HUES64 (cell line): Measurements from ENCODE around the gene TENM4.
"Not testable (repeated sequence)": the region's sequence is repeated elsewhere in the genome, so short reads cannot be mapped to it uniquely, and the experiment has no call there.

Source experiments
- H3K27ac ChIP-seq: 2 replicates; pipeline ENCODE4 v1.7.0; 2013; ENCODE audit warnings: low read depth, low read length, inconsistent platforms
- H3K27me3 ChIP-seq: 2 replicates; pipeline ENCODE4 v1.6.1; 2013; ENCODE audit warnings: mild to moderate bottlenecking, low read length; ENCODE audit not compliant: insufficient read depth
- H3K36me3 ChIP-seq: 2 replicates; pipeline ENCODE4 v1.6.1; 2013; ENCODE audit warnings: mild to moderate bottlenecking, low read length; ENCODE audit not compliant: insufficient read depth
- H3K4me1 ChIP-seq: 2 replicates; pipeline ENCODE4 v1.6.1; 2013; ENCODE audit warnings: mild to moderate bottlenecking, low read length, moderate library complexity; ENCODE audit not compliant: insufficient read depth
- H3K4me3 ChIP-seq: 2 replicates; pipeline ENCODE4 v1.5.1; 2013; ENCODE audit warnings: mild to moderate bottlenecking, low read length, moderate library complexity
- H3K9ac ChIP-seq: 2 replicates; pipeline ENCODE4 v1.6.1; 2013; ENCODE audit warnings: mild to moderate bottlenecking, low read depth, low read length
- H3K9me3 ChIP-seq: 2 replicates; pipeline ENCODE4 v1.6.1; 2013; ENCODE audit warnings: low read depth, low read length; ENCODE audit not compliant: insufficient read depth
- WGBS: fragments of 150-250, 120-280 bp; methylation state at CpG from one replicate; pipeline ENCODE4 v1.1.7; 2013; ENCODE audit warnings: missing lambda C conversion rate; 5-methylcytosine and 5-hydroxymethylcytosine counted together

The TENM4 gene

DNA sequence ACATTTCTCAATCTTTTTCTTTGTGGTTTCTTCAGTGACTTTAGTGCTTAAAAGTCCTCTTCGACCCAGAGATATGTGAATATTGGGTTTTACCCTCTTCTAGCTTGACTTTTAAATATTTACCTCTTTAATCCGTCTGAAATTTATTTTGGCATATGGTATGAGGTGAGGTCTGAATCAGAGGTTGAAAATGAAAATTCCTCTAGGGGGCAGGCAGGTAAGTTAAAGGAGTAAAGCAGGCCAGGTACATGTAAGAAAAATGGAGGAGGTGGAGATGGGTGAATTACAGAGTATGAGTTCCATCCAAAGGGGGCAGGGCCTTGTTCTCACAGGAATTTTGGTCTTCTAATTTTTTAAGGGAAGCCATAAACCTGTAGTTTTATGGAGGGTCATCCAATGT is 602.4 kb downstream of the TENM4 start:
- no peaks in the 10 kb centered on the region for H3K9me3 ChIP-seq
- H3K27me3 ChIP-seq, result no peaks in the 10 kb centered on the region
- H3K4me1 ChIP-seq, result no peaks in the 10 kb centered on the region
- H3K36me3 ChIP-seq, result no peaks in the 10 kb centered on the region
- H3K9ac ChIP-seq, result no peak overlapping the region
- H3K4me3 ChIP-seq, result no peak overlapping the region
- WGBS, result 53% methylated on average over 1 of the region's 2 CpGs
- H3K27ac ChIP-seq, result no peak overlapping the region

DNA sequence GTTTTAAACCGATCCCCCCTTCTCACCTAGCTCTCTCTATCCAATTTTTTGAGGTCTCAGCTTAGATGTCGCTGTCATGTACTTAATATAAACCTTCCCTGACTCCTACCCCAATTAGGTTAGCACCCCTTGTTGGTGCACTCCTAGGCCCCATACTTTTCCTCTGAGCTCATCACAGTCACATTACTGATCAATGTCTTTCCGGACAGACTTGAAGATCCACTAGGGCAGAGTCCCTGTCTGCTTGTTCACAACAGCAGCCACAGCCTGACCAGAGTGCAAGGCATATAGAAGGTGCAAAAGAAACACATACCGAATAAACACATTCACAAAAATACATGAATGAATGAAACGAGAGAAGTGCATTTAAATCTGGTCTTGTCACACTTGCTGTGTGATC is 605.2 kb downstream of the TENM4 start:
- H3K36me3 ChIP-seq, result no peaks in the 10 kb centered on the region
- 95% methylated on average over 5 of the region's 5 CpGs for WGBS
- no peaks in the 10 kb centered on the region for H3K27me3 ChIP-seq
- H3K9ac ChIP-seq, result no peak overlapping the region
- H3K4me3 ChIP-seq, result no peak overlapping the region
- H3K4me1 ChIP-seq, result no peaks in the 10 kb centered on the region
- no peak overlapping the region for H3K27ac ChIP-seq
- H3K9me3 ChIP-seq, result no peaks in the 10 kb centered on the region

DNA sequence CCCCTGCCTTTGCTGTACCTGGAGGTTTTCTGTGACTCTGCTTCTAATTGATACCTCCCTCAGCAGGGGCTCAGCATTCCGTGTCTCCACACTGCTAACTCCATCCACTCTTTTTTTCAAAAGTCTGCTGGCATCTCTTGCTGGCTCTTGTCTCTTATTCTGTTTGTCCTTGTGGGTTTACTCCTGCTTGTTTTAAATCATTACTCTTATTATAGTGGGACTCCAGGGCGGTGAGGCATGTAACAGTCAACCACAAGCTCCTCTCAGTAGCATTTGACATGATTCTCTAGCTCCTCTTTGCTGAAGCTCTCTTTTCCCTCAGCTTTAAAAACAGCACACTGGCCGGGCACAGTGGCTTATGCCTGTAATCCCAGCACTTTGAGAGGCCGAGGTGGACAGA is 605.9 kb downstream of the TENM4 start:
- no peaks in the 10 kb centered on the region for H3K27me3 ChIP-seq
- WGBS, result 78% methylated on average over 4 of the region's 4 CpGs
- no peak overlapping the region for H3K4me3 ChIP-seq
- no peaks in the 10 kb centered on the region for H3K9me3 ChIP-seq
- no peak overlapping the region for H3K27ac ChIP-seq
- no peak overlapping the region for H3K9ac ChIP-seq
- H3K4me1 ChIP-seq, result peaks cover 7% of the 10 kb centered on the region; the same call in 1 of the 2 replicates
- H3K36me3 ChIP-seq, result no peaks in the 10 kb centered on the region

DNA sequence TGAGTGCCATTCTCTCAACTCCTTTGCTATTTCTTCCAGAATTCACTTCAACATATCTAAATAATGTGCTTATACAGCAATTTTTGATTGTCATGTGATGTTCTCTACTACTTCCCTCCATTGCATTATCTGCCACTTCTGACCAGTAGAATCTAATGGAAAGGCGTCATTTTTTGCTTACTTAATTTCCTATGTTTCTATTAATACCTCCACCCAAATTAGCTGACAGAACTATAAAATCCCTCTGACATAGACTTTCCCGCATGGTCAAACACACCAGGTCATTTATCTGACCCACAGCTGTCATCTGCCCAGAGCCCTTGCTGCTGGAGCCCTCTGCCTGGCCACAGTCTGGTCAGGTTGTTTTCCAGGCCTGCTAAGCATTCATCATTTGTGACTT is 607.6 kb downstream of the TENM4 start:
- H3K4me1 ChIP-seq, result peaks cover 7% of the 10 kb centered on the region; the same call in 1 of the 2 replicates

DNA sequence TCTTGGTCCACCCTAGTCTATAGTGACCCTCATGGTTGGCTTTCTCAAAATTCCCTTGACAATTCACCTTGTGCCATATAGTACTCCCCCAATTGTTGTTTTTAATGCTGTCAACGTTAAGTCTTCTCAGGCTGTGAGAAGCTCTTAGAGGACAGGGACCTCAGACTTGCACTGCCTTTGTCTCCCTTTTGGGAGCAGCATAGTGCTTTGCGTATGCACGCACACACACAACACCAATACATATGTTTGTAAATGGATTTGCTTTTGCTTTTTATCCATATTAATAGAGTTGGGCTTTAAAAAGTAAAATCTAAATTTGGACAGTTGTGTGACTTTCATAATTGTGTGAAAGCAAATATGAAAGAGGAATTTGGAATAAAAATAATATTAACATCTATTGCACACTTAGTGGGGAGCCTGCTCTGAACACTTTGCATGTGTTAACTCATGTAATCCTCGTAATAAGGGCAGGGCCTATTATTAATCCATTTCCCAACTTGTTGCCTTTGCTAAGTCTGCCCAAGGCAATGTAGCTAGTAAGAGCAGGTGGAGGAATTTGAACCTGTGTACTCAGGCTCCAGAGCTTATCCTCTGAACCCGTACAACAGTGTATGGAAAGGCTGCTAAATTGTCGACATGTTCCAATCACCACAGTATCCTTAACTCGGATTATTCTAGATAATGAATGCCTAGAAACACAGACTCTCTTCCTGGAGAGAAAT is 608.4 kb downstream of the TENM4 start:
- no peaks in the 10 kb centered on the region for H3K36me3 ChIP-seq
- no peaks in the 10 kb centered on the region for H3K27me3 ChIP-seq
- H3K9ac ChIP-seq, result no peak overlapping the region
- no peaks in the 10 kb centered on the region for H3K9me3 ChIP-seq
- H3K27ac ChIP-seq, result no peak overlapping the region
- 95% methylated on average over 5 of the region's 7 CpGs for WGBS
- H3K4me1 ChIP-seq, result peaks cover 7% of the 10 kb centered on the region; the same call in 1 of the 2 replicates
- no peak overlapping the region for H3K4me3 ChIP-seq

More for the DNA sequence above, 607.6 kb downstream of the TENM4 start:
- no peak overlapping the region for H3K9ac ChIP-seq
- no peak overlapping the region for H3K4me3 ChIP-seq
- H3K27ac ChIP-seq, result no peak overlapping the region
- H3K27me3 ChIP-seq, result no peaks in the 10 kb centered on the region
- no peaks in the 10 kb centered on the region for H3K36me3 ChIP-seq
- no peaks in the 10 kb centered on the region for H3K9me3 ChIP-seq
- WGBS, result 96% methylated on average over 2 of the region's 2 CpGs

DNA sequence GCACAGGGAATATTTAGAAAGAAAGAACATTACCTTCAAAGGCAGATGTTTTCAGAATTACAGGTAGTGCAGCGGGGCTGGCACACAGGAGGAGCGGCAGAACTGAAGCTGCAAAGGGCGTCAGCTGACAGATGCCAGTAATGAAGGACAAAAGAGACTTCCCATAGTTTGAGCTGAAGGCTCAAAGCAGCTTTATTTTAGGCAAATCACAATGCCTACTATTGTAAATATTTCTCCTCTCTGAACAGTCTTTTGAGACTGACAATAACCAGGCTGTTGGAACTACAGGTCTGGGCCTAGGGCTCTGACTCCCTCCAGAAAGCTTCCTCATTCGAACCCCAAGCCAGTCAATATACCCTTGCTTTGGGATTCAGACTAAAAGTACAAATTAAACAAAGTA is 609.3 kb downstream of the TENM4 start:
- Histone ChIP-seq H3K4me1 (peaks cover 7% of the 10 kb centered on the region; the same call in 1 of the 2 replicates), H3K4me3 (no peak overlapping the region), H3K27ac (no peak overlapping the region), H3K36me3 (no peaks in the 10 kb centered on the region), H3K9me3 (no peaks in the 10 kb centered on the region), H3K27me3 (no peaks in the 10 kb centered on the region), H3K9ac (no peak overlapping the region)
- WGBS, result 94% methylated on average over 4 of the region's 4 CpGs

DNA sequence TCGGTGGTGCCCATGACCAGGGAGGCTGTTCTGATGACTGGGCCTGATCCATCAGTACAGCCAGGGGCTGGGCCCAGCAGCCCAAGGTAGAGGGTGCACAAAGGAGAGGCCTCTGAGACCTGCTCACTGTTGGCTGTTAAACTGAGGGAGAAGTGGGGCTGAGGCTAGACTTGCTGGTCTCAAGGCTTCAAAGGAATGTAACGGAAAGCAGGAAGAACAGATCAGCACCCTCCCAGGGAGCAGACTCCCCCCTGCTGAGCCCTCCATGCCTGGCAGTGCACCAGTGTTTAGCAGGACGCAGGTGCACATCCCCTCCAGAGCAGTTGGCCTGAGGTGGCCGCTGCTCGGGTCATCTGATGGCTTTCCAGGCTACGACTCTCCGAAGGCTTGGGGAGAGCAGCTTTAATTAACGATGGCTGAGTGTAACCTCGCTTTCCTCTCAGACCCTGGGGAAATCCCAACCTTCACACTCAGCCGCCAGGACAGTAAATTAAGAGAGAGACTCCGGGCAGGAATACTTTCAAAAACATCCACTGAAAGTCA is 610.5 kb downstream of the TENM4 start:
- H3K27me3 ChIP-seq, result no peaks in the 10 kb centered on the region
- H3K36me3 ChIP-seq, result no peaks in the 10 kb centered on the region
- no peak overlapping the region for H3K9ac ChIP-seq
- H3K4me1 ChIP-seq, result peaks cover 7% of the 10 kb centered on the region; the same call in 1 of the 2 replicates
- H3K9me3 ChIP-seq, result no peaks in the 10 kb centered on the region
- WGBS, result 69% methylated on average over 11 of the region's 11 CpGs
- H3K27ac ChIP-seq, result no peak overlapping the region
- no peak overlapping the region for H3K4me3 ChIP-seq

DNA sequence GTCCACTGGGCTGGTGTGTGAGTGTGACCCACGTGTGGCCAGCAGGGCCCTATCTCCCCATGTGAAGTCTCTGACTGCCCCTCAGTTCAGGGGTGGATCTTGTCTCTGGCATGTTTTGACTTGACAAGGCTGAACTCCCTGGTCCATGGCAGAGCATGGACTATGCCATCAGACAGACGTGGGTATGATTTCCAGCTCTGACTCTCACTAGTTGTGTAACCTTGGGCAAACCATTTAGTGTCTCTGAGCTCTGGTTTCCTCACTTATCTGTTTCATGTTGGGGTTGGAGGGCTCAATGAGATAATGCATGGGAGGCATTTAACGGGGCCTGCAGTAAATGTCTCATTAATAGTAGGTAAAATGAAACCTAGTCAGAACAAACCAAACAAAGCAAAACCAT is 611.7 kb downstream of the TENM4 start:
- H3K27ac ChIP-seq, result no peak overlapping the region
- no peaks in the 10 kb centered on the region for H3K27me3 ChIP-seq
- H3K4me3 ChIP-seq, result no peak overlapping the region
- no peak overlapping the region for H3K9ac ChIP-seq
- 90% methylated on average over 2 of the region's 3 CpGs for WGBS
- H3K9me3 ChIP-seq, result no peaks in the 10 kb centered on the region
- peaks cover 7% of the 10 kb centered on the region; the same call in 1 of the 2 replicates for H3K4me1 ChIP-seq
- no peaks in the 10 kb centered on the region for H3K36me3 ChIP-seq

DNA sequence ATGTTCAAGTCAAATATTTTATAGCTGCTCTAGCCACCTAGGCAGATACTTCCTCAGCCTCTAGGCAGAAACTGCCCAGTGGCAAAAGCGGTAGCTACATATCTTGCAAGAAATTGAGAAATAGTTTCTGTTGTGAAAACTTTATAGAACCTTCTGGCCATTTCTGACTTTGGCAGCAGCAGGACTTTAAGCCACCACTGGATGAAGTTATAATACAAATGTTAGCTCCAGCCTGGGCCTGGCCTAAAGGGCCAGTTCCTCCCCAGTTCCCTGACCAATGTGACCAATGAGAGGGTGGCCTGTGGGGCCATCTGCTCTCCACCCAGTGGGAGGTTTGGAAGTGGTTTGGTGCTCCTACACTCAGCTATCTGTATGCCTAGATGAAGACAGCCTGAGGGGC is 612.2 kb downstream of the TENM4 start:
- 97% methylated on average over 1 of the region's 1 CpG for WGBS
- Histone ChIP-seq H3K4me3 (no peak overlapping the region), H3K9me3 (no peaks in the 10 kb centered on the region), H3K27me3 (no peaks in the 10 kb centered on the region), H3K4me1 (peaks cover 7% of the 10 kb centered on the region; the same call in 1 of the 2 replicates), H3K27ac (no peak overlapping the region), H3K9ac (no peak overlapping the region), H3K36me3 (no peaks in the 10 kb centered on the region)

DNA sequence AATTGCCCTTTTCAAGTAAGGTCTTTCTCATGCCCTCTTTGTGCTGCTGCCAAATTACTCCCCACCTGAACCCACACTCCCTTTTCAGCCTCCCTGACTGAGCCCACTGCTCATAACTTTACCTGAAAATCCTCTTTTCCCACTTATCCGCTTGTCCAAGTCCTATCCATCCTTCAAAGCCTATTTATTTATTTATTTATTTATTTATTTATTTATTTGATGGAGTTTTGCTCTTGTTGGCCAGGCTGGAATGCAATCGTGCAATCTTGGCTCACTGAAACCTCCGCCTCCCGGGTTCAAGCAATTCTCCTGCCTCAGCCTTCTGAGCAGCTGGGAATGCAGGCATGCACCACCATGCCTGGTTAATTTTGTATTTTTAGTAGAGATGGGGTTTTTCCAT is 613.5 kb downstream of the TENM4 start:
- not testable (repeated sequence) for H3K27ac ChIP-seq, H3K9ac ChIP-seq, H3K9me3 ChIP-seq, H3K4me3 ChIP-seq, H3K36me3 ChIP-seq, H3K4me1 ChIP-seq, H3K27me3 ChIP-seq
- WGBS, result 98% methylated on average over 3 of the region's 4 CpGs

DNA sequence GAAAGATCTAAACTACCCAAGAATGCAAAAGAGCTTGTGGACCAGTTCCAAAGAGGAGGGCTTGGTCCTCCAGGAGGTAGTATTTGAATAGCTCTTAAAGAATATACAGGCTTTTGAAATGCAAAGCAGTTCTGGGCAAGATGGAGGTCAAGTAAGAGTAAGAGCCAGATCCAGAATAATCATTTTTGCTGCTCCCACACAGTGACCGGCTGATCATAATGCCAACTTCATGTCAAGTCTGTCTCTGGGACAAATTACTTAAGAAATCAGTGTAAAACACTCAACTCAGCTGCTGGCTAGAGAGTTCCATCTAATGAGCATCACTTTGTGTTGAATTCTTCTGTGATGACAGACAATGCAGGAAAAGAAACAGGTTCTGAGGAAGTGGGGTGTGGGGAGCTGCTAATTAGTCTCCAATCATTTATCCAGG is 615.2 kb downstream of the TENM4 start:
- Histone ChIP-seq H3K4me1 (peaks cover 7% of the 10 kb centered on the region; the same call in 1 of the 2 replicates), H3K9ac (no peak overlapping the region), H3K4me3 (no peak overlapping the region), H3K27me3 (no peaks in the 10 kb centered on the region), H3K36me3 (no peaks in the 10 kb centered on the region), H3K9me3 (no peaks in the 10 kb centered on the region), H3K27ac (no peak overlapping the region)
- WGBS, result 87% methylated on average over 1 of the region's 1 CpG
